ENCODE measurements around the gene TLR7.

TLR7 gene

GRCh38 chrX:12866451-12867377 lies at the start of gene TLR7:
Gene TLR7 (plus strand): TSS chrX:12867072. CDS start chrX:12867579, 507 bp downstream.
- DNase-seq (ENCODE audit: low read depth): no peak

GRCh38 chrX:12817528-12817927 lies 49.3 kb upstream of the TLR7 start:
- DNase-seq (ENCODE audit: low read depth): no peak

- DNase-seq (ENCODE audit: low read depth): no peak
These were observed 47.6 kb upstream of the TLR7 start for GRCh38 chrX:12819222-12819621.

- DNase-seq (ENCODE audit: low read depth): no peak
These were observed 46.1 kb upstream of the TLR7 start for GRCh38 chrX:12820737-12821136.

GRCh38 chrX:12824944-12825343 lies 41.9 kb upstream of the TLR7 start:
- no peak for DNase-seq (ENCODE audit: low read depth)

- DNase-seq (ENCODE audit: low read depth): no peak
These were observed 41.1 kb upstream of the TLR7 start for GRCh38 chrX:12825801-12826200.

GRCh38 chrX:12843061-12843667 lies 23.7 kb upstream of the TLR7 start:
- DNase-seq (ENCODE audit: low read depth): no peak

GRCh38 chrX:12843668-12844279 lies 23.1 kb upstream of the TLR7 start:
- DNase-seq (ENCODE audit: low read depth): no peak

- DNase-seq (ENCODE audit: low read depth): no peak
These were observed 22.6 kb upstream of the TLR7 start for GRCh38 chrX:12844319-12844718.

GRCh38 chrX:12865359-12865758 lies 1.5 kb upstream of the TLR7 start:
- DNase-seq (ENCODE audit: low read depth): no peak

GRCh38 chrX:12867685-12868084 lies 813 bp downstream of the TLR7 start:
- no peak for DNase-seq (ENCODE audit: low read depth)

- no peak for DNase-seq (ENCODE audit: low read depth)
These were observed 1.9 kb downstream of the TLR7 start for GRCh38 chrX:12868747-12869146.

GRCh38 chrX:12871257-12871656 lies 4.4 kb downstream of the TLR7 start:
- no peak for DNase-seq (ENCODE audit: low read depth)

- DNase-seq (ENCODE audit: low read depth): no peak
These were observed 5.9 kb downstream of the TLR7 start for GRCh38 chrX:12872741-12873140.

GRCh38 chrX:12874581-12874980 lies 7.7 kb downstream of the TLR7 start:
- no peak for DNase-seq (ENCODE audit: low read depth)

- DNase-seq (ENCODE audit: low read depth): no peak
These were observed 10.5 kb downstream of the TLR7 start for GRCh38 chrX:12877386-12877785.

- no peak for DNase-seq (ENCODE audit: low read depth)
These were observed 11.7 kb downstream of the TLR7 start for GRCh38 chrX:12878536-12878935.

- no peak for DNase-seq (ENCODE audit: low read depth)
These were observed 15.0 kb downstream of the TLR7 start for GRCh38 chrX:12881914-12882313.

- no peak for DNase-seq (ENCODE audit: low read depth)
These were observed 18.6 kb downstream of the TLR7 start for GRCh38 chrX:12885508-12885907.

GRCh38 chrX:12886545-12886944 lies 19.7 kb downstream of the TLR7 start:
- DNase-seq (ENCODE audit: low read depth): no peak

- no peak for DNase-seq (ENCODE audit: low read depth)
These were observed 20.3 kb downstream of the TLR7 start for GRCh38 chrX:12887141-12887540.

- DNase-seq (ENCODE audit: low read depth): no peak
These were observed 20.9 kb downstream of the TLR7 start for GRCh38 chrX:12887767-12888166.

- no peak for DNase-seq (ENCODE audit: low read depth)
These were observed 23.6 kb downstream of the TLR7 start for GRCh38 chrX:12890467-12890866.

All from activated T-cell treated with anti-CD3 and anti-CD28 coated beads for 48 hours (primary cell).